ENCODE measurements around the gene MBD5.
"Not testable (repeated sequence)": the region's sequence is repeated elsewhere in the genome, so short reads cannot be mapped to it uniquely, and the experiment has no call there.

Gene MBD5

GRCh38 chr2:148021059-148021861, at the start of gene MBD5:
Gene MBD5 (plus strand): TSS chr2:148021091.
- peak; percentile 53 for DNase-seq

- DNase-seq, result no peak
Observed at GRCh38 chr2:147976102-147976501, 44.8 kb upstream of the MBD5 start.

DNA sequence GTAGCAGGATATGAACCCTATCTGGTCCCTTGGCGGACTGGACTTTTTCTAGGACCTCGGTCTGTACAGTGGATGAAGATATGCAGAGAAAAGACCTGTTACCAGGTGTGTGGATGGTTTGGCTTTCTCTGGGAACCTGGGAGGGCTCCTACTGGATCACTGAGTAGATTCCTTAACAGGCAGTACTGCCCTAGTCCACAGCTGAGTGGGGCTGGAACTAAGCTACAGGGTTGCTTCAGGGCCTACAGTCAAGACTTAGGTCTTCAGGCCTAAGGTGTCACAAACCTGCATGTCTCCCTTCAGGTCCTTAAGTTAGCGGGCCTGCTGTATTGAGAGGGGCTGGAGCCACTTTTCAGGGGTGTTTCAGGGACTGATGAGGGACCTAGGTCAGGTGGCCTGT, 43.2 kb upstream of the MBD5 start:
- no peak for DNase-seq

DNA sequence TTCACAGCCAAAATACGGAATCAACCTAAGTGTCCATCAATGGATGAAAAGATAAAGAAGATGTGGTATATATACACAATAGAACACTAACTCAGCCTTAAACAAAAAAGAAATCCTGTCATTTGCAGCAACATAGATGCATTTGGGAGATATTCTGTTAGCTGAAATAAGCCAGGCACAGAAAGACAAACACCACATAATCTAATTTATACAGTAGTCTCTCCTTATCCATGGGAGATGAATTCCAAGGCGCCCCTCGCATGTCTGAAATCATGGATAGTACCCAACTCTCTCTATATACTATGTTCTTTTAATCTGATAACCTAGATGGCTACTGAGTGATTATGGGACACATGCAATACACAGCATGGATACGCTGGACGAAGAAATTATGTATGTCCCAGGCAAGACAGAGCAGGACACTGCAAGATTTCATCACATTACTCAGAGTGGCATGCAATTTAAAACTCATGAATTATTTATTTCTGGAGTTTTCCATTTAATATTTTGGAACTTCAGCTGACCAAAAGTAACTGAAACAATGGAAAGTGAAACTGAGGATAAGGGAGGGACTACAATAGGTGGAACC, 39.9 kb upstream of the MBD5 start:
- DNase-seq, result no peak

- no peak for DNase-seq
Observed at GRCh38 chr2:147989102-147989501, 31.8 kb upstream of the MBD5 start.

- DNase-seq, result no peak
Observed at GRCh38 chr2:147989809-147990403, 31.0 kb upstream of the MBD5 start.

DNA sequence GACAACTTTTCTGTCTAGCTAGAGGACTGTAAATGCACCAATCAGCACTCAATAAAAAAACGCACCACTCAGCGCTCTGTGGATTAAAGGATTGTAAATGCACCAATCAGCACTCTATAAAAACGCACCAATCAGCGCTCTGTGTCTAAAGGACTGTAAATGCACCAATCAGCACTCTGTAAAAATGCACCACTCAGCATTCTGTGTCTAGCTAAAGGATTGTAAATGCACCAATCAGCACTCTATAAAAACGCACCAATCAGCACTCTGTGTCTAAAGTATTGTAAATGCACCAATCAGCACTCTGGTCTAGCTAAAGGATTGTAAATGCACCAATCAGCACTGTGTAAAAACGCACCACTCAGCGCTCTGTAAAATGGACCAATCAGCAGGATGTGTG, 25.9 kb upstream of the MBD5 start:
- not testable (repeated sequence) for DNase-seq

DNA sequence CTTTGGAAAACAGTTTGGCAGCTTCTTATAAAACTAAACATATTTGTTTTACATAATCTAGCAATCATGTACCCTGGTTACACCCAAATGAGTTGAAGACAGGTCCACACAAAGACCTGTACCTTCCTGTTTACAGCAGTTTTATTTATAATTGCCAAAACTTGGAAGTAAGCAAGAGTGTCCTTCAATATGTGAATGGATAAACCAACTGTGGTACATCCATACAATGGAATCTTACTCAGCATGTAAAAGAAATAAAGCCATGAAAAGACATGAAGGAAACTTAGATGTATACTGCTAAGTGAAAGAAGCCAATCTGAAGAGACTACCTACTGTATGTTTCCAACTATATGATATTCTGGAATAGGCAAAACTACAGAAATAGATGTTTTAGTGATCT, 24.1 kb upstream of the MBD5 start:
- DNase-seq, result no peak

GRCh38 chr2:147998203-147998602, 22.7 kb upstream of the MBD5 start:
- DNase-seq, result no peak

- DNase-seq, result no peak
Observed at GRCh38 chr2:147999126-147999525, 21.8 kb upstream of the MBD5 start.

DNA sequence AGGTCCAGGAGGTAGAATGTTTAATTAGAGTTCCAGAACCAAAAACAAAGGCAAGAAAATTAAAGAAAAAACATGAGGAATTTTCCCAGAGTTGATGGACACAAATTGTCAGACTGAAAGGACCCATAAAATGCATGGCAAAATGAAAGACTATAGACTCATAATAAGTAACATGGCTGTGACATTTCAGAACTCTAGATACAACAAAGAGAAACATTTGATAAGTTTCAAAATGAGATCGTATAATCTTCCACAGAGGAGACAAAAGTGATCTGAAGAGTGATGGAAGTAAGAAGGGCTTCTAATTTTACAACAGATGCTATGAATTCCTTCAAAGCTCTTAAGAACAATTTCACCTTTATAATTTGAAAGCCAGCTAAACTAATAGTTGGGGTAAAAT, 20.8 kb upstream of the MBD5 start:
- no peak for DNase-seq

- not testable (repeated sequence) for DNase-seq
Observed at GRCh38 chr2:148002420-148002819, 18.5 kb upstream of the MBD5 start.

DNA sequence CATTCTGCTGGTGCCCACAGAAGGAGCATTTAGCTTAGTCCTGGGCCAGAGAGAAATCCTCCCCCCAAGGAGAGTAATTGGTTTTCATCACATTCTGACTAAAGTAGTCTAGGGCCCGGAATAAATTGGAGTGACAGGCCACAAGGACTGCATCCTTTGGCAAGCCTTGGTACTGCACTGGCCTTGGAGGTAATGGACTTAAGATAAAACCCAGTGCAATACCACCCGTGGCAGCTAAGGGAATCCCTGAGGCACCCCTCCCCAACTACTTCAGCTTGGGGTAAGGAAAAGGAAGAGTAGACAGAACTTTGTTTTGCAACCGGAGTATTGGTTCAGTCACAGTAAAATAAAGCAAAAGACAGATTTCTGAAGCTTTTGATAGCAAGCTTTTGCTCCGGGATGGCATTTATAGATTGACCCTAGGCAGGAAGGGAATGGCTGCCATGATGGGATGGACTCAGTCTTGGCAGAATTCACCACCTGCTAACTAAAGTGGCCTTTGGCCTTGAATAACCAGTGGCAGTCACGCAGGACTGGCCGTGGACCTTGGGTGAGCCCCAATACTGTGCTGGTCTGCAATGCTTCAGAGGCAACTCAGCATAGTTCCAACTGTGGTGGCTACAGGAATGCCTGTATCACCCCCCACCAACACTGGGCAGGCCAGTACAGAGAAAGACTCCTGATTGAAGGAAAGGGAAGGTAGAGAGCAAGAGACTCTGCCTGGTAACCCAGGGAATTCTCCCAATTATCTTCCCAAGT, 14.5 kb upstream of the MBD5 start:
- no peak for DNase-seq

DNA sequence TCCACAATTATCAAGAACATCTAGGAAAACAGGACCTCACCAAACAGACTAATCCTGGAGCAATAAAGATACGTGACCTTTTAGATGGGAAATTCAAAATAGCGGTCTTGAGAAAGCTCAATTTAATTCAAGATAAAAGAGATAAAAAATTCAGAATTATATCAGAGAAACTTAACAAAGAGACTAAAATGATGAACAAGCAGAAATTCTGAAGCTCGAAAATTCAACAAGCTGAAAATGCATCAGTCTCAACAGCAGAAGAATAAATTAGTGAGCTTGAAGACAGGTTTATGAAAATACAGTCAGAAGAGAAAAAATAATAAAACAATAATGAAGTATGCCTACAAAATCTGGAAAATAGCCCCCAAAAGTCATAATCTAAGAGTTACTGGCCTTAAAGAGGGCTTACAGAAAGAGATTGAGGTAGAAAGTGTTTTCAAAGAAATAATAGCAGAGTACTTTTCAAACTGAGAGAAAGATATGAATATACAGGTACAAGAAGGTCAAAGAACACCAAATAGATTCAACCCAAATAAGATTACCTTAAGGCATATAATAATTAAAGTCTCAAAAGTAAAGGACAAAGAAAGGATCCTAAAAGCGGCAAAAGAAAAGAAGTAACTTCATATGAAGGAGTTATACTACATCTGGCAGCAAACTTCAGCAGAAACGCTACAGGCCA, 13.5 kb upstream of the MBD5 start:
- no peak for DNase-seq

GRCh38 chr2:148008411-148008810, 12.5 kb upstream of the MBD5 start:
- not testable (repeated sequence) for DNase-seq

- DNase-seq, result no peak
Observed at GRCh38 chr2:148013876-148014275, 7.0 kb upstream of the MBD5 start.

- DNase-seq, result no peak
Observed at GRCh38 chr2:148014616-148015015, 6.3 kb upstream of the MBD5 start.

DNA sequence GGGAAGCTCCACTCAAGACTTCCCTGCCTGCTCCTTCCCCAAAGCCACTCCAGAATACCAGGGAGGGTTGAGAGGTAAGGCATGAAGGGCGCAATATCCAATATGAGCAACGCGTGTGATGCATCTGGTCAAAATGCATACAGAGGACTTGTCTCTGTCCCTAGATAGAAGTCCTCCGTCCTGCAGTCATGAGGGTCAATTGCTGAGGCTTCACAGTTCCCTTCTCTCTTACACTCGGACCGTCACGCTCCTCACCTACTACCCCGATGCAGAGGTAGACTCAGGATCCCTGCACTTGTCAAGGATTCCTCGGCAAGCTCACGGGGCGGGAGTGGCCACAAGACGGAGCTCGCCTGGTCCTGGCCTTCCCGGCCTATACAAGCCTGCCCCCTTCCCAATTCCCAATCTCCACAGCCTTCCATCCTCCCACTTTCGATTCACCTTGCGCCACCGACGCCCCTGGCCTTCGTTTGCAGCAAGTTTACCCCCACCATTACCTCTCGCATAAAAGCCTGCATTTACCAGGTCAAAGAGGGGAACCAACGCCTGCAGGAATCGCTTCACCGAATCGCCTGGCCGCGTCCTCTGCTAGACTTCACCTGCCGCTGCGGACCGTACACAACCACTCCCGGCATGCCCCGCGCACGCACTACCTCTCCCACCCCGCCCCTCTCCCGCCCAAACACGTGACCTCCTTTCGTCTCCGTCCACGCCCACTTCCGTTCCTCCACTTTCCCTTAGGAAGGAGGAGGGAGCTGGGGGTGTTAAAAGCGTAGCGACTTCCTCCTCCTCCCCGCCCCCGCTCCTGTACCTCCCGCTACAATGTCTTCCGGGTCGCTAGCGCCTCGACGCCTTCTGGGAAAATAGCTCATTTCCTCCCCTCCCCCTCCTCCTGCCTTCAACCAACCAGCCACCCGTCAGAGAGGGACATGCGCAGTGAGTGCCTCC, 506 bp upstream of the MBD5 start, which contains the start of gene ORC4:
Gene ORC4, minus strand, starts transcription at position 627 of the 948 bp plus-strand sequence. CDS start 44,779 bp downstream, outside the sequence.
- peak; percentile 89 for DNase-seq

- no peak for DNase-seq
Observed at GRCh38 chr2:148021886-148022285, 995 bp downstream of the MBD5 start.

- DNase-seq, result no peak
Observed at GRCh38 chr2:148022351-148022750, 1.5 kb downstream of the MBD5 start.

- no peak for DNase-seq
Observed at GRCh38 chr2:148022882-148023281, 2.0 kb downstream of the MBD5 start.

- no peak for DNase-seq
Observed at GRCh38 chr2:148023861-148024260, 3.0 kb downstream of the MBD5 start.
